Epithelial cell of prostate (primary cell): ENCODE results near the gene PCOLCE2.

Experiments used
- DNase-seq: peaks from one replicate; pipeline ENCODE4 v3.0.0-alpha.2; 2011; ENCODE audit warnings: low read depth, low spot score
- H3K27ac ChIP-seq: fragments of 450-650 bp; 2 replicates; pipeline ENCODE4 v1.5.1; 2017; ENCODE audit warnings: mild to moderate bottlenecking

PCOLCE2 gene

GRCh38 chr3:142819179-142819578, 69.7 kb downstream of the PCOLCE2 start:
- no peak for DNase-seq

DNA sequence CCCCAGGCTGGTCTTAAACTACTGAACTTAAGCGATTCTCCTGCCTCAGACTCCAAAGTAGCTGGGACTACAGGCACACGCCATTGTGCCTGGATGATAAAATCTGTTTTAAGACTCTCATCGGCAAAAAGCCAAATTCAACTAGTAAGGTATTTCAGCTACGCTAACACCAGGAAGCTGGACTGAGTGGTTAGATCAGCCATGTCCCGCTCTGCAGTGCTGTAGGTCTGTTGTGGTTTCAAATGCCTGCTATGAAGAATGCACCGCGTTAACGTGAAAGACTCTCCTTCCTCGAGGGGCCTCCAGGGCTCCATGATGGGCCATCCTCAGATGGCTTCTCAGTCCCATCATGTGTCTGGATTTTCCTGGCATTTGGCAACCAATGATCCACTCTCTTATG, 70.2 kb downstream of the PCOLCE2 start:
- DNase-seq, result no peak
- H3K27ac ChIP-seq, result no peak overlapping the region

More at GRCh38 chr3:142819179-142819578, 69.7 kb downstream of the PCOLCE2 start:
- H3K27ac ChIP-seq, result no peak overlapping the region

- H3K27ac ChIP-seq, result no peak overlapping the region
- no peak for DNase-seq
Observed at GRCh38 chr3:142817897-142818296, 71.0 kb downstream of the PCOLCE2 start.

- DNase-seq, result no peak
- no peak overlapping the region for H3K27ac ChIP-seq
Observed at GRCh38 chr3:142817356-142817755, 71.5 kb downstream of the PCOLCE2 start.

DNA sequence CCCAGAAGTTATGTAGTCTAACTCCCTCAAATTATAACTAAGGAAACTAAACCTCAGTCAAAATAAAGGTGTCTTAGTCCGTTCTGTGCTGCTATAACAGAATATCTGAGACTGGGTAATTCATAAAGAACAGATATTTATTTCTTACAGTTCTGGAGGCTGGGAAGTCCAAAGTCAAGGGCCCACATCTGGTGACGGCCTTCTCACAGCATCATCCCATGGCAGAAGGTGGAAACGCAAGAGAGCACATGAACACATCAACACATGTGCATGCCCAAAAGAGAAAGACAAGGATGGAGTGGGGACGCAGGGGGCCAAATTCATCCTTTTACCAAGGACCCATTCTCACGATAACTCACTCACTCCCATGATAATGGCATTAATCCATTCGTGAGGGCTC, 73.1 kb downstream of the PCOLCE2 start:
- no peak for DNase-seq
- no peak overlapping the region for H3K27ac ChIP-seq

DNA sequence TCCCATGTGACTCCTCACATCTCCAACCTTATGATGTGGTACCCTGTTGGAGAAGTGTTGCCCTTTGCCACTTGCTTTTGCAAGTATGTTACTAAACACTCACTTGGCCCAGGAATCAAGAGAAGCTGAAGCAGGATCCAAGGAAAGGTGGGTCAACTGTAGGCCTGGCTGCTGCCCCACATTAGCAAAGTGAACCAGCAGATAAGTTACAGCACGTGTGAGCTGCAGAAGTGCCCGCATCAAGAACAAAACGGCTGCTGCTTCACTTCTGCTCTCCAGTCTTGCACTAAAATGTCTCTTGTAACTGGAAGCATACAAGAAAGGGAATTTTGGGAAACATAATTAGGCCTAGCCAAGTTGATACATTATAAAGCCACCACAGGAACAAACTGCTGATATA, 79.6 kb downstream of the PCOLCE2 start:
- H3K27ac ChIP-seq, result no peak overlapping the region
- DNase-seq, result no peak

DNA sequence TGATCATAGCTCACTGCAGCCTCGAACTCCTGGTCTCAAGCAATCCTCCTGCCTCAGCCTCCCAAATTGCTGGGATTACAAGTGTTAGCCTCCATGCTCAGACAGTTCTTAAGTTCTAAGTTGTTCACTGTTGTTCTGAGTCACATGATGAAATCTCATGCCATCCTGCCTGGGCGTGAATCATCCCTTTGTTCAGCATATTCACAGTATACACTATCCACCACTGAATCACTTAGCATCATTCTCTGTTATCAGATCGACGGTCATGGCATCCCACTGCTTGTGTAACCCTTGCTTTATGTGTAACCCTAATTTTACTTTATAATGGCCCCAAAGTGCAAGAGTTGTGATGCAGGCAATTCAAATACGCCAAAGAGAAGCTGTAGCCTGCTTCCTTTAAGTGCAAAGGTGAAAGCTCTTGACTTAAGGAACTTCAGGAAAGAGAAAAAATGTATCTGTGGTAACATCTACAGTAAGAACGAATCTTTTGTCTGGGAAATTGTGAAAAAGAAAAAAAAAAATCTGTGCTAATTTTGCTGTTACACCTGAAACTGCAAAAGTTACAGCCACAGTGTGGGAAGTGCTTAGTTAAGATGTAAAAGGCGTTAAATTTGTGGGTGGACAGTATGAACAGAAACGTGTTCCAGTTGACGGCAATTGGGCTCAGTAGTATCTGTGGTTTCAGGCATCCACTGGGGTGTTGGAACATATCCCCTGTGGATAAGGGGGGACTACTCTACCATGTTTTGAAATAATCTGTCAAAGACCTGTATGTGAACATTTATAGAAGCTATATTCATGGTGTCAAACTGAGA, 80.6 kb downstream of the PCOLCE2 start:
- H3K27ac ChIP-seq, result peak overlapping the region; percentile 60
- peak; percentile 73 for DNase-seq

DNA sequence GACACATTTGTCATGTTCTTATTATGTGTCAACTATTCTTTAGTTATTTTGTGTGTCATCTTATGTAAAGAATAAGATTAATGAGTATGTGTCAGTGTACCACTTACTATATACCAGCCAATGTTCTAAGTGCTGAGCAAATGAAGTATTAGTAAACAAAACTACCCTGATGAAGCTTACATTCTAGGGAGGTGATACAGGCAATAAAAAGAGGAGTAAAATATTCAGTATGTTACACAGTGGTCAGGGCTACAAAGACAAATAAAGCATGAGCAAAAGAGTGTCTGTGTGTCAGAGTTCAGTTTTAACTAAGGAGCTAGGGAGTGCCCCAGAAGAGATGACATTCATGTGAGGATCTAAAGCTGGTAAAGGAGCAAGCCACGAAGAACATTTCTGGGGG, 86.0 kb downstream of the PCOLCE2 start:
- H3K27ac ChIP-seq, result no peak overlapping the region
- DNase-seq, result peak; percentile 16

DNA sequence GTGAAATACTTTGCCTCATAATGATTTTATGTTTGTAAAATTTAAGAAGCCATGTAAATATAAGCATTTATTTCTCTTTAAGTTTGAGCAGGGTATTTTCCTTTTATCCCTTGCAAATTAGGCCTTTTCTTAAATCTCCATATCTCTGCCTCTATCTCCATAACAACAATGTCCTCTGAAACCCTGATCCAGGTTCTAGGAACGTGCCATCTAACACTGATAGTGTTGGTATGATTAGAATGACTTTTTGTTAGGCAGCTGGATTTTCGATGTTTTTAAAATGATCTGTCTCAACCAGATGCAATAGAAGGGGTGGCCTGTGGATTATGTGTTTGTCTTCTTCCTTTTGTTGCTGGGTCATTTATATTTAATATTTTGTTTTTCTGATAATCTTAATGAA, 87.1 kb downstream of the PCOLCE2 start:
- no peak overlapping the region for H3K27ac ChIP-seq
- DNase-seq, result no peak

DNA sequence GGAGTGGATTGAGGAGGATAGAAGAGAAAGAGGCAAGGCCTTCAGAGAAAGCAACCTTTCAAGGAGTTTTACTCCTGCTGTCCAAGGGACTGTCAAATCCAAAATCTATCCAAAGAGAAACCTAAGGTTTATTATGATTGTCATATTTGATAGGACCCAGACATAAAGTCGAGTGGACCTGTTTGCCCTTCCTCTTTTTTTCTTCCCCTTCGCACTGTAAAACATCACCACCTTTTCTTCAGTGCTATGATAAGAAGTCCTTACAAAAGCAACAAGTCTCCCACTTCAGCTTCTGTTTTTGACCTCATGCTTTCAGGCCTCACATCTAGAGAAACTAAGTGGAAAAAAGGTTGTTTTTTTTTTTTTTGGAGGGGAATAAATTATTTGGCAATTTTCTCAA, 92.1 kb downstream of the PCOLCE2 start:
- no peak for DNase-seq
- H3K27ac ChIP-seq, result no peak overlapping the region

DNA sequence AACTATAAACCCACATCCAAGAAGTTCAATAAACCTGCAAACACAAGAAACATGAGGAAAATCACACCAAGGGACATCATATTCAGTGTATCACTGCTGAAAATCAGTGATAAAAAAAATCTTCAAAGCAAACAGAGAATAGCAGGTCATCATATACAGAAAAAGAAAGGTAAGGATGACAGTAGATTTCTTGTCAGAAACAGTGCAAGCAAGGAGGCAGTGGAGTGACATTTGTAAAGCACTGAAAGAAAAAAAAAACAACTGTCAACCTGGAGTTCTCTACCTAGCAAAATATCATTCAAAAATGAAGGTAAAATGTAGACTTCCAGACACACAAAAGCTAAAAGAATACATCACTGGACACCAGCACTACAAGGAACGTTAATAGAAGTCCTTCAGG, 93.6 kb downstream of the PCOLCE2 start:
- H3K27ac ChIP-seq, result no peak overlapping the region
- no peak for DNase-seq

DNA sequence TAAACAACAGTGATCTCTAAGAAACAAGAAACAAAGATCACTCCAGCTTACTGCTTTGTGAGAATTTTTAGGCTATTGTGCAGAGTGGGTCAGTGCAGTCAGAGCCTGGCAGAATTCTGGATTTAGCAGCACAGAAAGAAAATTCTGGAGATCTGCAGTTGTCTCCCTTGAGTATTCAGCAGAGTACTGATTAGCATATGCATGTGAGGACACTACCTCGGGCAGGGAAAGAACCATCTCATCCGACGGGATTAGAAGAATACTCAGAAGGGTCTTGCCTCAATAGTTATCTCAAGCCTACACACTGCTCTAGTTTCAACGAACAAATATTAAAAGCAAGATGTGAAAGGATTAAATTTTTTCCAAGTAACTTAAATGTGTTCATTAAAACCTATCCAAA, 94.4 kb downstream of the PCOLCE2 start:
- H3K27ac ChIP-seq, result no peak overlapping the region
- no peak for DNase-seq

GRCh38 chr3:142787719-142788118, 101.2 kb downstream of the PCOLCE2 start:
- H3K27ac ChIP-seq, result no peak overlapping the region
- DNase-seq, result no peak

- no peak overlapping the region for H3K27ac ChIP-seq
- DNase-seq, result no peak
Observed at GRCh38 chr3:142785996-142786395, 102.9 kb downstream of the PCOLCE2 start.

GRCh38 chr3:142784228-142784627, 104.7 kb downstream of the PCOLCE2 start:
- no peak for DNase-seq

GRCh38 chr3:142782616-142783015, 106.3 kb downstream of the PCOLCE2 start:
- no peak for DNase-seq

More at GRCh38 chr3:142784228-142784627, 104.7 kb downstream of the PCOLCE2 start:
- no peak overlapping the region for H3K27ac ChIP-seq

GRCh38 chr3:142779591-142779990, 109.3 kb downstream of the PCOLCE2 start:
- DNase-seq, result no peak
- H3K27ac ChIP-seq, result no peak overlapping the region

More at GRCh38 chr3:142782616-142783015, 106.3 kb downstream of the PCOLCE2 start:
- no peak overlapping the region for H3K27ac ChIP-seq

- no peak overlapping the region for H3K27ac ChIP-seq
Observed at GRCh38 chr3:142778541-142778940, 110.3 kb downstream of the PCOLCE2 start.

DNA sequence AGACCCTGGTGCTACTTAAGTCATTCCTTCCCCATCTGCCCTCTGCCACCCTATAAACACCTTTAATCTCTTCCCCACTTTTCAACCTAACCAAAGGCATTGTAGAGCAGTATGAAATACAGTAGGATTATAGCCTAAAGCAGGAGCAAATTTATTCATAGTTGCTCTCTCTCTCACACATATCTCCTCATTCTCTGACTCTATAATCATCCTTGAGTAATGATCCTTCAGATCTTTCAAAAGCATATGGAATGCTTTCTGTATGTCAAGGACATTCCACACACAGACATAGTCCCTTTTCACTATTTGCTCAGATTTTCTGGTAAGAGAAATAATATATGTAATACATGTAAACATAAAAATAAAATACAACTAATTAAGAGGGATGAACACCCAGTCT, 111.0 kb downstream of the PCOLCE2 start:
- no peak overlapping the region for H3K27ac ChIP-seq
- no peak for DNase-seq

More at GRCh38 chr3:142778541-142778940, 110.3 kb downstream of the PCOLCE2 start:
- no peak for DNase-seq

- no peak for DNase-seq
Observed at GRCh38 chr3:142768338-142768737, 120.5 kb downstream of the PCOLCE2 start.

More at GRCh38 chr3:142768338-142768737, 120.5 kb downstream of the PCOLCE2 start:
- no peak overlapping the region for H3K27ac ChIP-seq
